ENCODE results near the gene PTBP1.

DNA sequence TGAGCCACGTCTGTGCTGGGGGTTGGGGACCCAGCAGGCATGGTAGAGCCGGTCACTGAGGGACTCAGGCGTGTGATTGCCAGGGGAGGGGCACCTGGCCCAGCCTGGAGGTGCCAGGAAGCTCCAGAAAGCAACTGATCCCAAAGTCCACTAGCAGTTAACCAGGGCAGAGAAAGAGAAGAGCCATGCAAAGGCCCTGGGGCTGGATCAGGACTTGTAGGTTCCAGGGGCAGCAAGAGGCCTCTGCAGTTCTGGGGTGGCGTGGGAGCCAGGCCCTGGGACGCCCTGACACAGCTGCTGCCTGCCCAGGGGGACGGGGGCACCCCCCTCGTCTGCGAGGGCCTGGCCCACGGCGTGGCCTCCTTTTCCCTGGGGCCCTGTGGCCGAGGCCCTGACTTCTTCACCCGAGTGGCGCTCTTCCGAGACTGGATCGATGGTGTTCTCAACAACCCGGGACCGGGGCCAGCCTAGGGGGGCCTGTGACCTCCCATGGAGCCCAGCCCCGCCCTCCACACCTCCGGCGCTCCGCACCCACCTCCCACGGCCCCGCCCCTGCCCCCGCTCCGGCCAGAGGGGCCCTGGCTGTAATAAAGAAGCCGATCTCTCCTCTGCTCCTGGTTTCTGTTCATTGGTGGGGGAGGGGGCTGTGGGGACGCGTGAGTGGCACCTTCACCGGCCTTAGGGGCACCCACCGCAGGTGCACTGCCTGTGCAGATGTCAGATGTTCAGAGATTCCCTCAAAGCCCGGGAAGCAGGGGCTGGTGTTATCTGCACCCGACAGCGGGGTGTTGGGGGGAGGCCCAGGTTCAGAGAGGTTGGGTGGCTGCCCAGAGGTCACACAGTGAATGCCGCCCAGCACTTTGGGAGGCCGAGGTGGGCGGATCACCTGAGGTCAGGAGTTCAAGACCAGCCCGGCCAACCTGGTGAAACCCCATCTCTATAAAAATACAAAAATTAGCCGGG is 34.4 kb downstream of the PTBP1 start:
- TF ChIP-seq, protein P1, sequence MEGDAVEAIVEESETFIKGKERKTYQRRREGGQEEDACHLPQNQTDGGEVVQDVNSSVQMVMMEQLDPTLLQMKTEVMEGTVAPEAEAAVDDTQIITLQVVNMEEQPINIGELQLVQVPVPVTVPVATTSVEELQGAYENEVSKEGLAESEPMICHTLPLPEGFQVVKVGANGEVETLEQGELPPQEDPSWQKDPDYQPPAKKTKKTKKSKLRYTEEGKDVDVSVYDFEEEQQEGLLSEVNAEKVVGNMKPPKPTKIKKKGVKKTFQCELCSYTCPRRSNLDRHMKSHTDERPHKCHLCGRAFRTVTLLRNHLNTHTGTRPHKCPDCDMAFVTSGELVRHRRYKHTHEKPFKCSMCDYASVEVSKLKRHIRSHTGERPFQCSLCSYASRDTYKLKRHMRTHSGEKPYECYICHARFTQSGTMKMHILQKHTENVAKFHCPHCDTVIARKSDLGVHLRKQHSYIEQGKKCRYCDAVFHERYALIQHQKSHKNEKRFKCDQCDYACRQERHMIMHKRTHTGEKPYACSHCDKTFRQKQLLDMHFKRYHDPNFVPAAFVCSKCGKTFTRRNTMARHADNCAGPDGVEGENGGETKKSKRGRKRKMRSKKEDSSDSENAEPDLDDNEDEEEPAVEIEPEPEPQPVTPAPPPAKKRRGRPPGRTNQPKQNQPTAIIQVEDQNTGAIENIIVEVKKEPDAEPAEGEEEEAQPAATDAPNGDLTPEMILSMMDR (IDR thresholded peaks at IDR 0.05; ENCODE audit: insufficient read depth, low read length, poor library complexity, severe bottlenecking): no peak
- no peak for TF ChIP-seq EZH2phosphoT487 (conservative IDR thresholded peaks at IDR 0.05; ENCODE audit: low read length)

All from SU-DHL-6 (cell line).